CD14-positive monocyte (primary cell): ENCODE measurements around the gene HTR2C. TPM values are rescaled to one million over a fixed set of nuclear protein-coding genes. Genes with fewer than 3 reads are reported as not detected.

ENCODE experiments used
- DNase-seq, 3 donors: peaks; one replicate each; pipeline ENCODE4 v3.0.0-alpha.2; 2011 to 2022
- H2AFZ ChIP-seq: 2 replicates; pipeline ENCODE4 v1.6.0; 2012; ENCODE audit warnings: mild to moderate bottlenecking, low read depth, low read length, inconsistent platforms; ENCODE audit not compliant: insufficient read depth, poor library complexity, severe bottlenecking
- H3K27ac ChIP-seq, 2 donors: 1 replicate in 1 of 2; 2 replicates in 1 of 2; pipeline ENCODE4 v1.5.1; 2012 to 2013; ENCODE audit warnings: low read length in 2 of 2, control low read depth in 1 of 2, inconsistent platforms in 1 of 2, low read depth in 1 of 2, mild to moderate bottlenecking in 1 of 2
- H3K27me3 ChIP-seq, 2 donors: one replicate each; pipeline versions ENCODE4 v1.6.0 to v1.6.1; 2011 to 2013; ENCODE audit warnings: low read length in 2 of 2; ENCODE audit not compliant: control insufficient read depth in 2 of 2, insufficient read depth in 2 of 2
- H3K36me3 ChIP-seq, 2 donors: replicated peaks in 1 of 2; 1 replicate in 1 of 2; 2 replicates in 1 of 2; pipeline versions ENCODE4 v1.5.1 to v1.6.1; 2012 to 2013; ENCODE audit warnings: low read length in 2 of 2, control low read depth in 1 of 2, inconsistent platforms in 1 of 2, mild to moderate bottlenecking in 1 of 2; ENCODE audit not compliant: insufficient read depth in 2 of 2, control insufficient read depth in 1 of 2
- H3K4me1 ChIP-seq, 2 donors: 1 replicate in 1 of 2; 2 replicates in 1 of 2; pipeline versions ENCODE4 v1.5.1 to v1.6.1; 2012 to 2013; ENCODE audit warnings: low read length in 2 of 2, control low read depth in 1 of 2, inconsistent platforms in 1 of 2, mild to moderate bottlenecking in 1 of 2, moderate library complexity in 1 of 2; ENCODE audit not compliant: insufficient read depth in 2 of 2, control insufficient read depth in 1 of 2
- H3K4me2 ChIP-seq: replicated peaks from 2 replicates; pipeline ENCODE3; 2012; ENCODE audit warnings: low read length, moderate library complexity, mild to moderate bottlenecking; ENCODE audit not compliant: poor library complexity, severe bottlenecking; ENCODE audit errors: extremely low read depth
- H3K4me3 ChIP-seq, 3 experiments: fragments of 200-600 bp in 1 of 3; sonication (generic) in 1 of 3; replicated peaks in 1 of 3; 1 replicate in 2 of 3; 2 replicates in 1 of 3; pipeline ENCODE4 v1.5.1; 2011 to 2013; ENCODE audit warnings: low read length in 3 of 3, mild to moderate bottlenecking in 3 of 3, control low read depth in 2 of 3, low read depth in 2 of 3, inconsistent platforms in 1 of 3, moderate library complexity in 1 of 3
- H3K79me2 ChIP-seq: 2 replicates; pipeline ENCODE4 v1.6.0; 2012; ENCODE audit warnings: mild to moderate bottlenecking, control low read depth, inconsistent platforms, low read length, moderate library complexity; ENCODE audit not compliant: insufficient read depth
- H3K9ac ChIP-seq: 2 replicates; pipeline ENCODE4 v1.6.0; 2017; ENCODE audit warnings: low read length, mild to moderate bottlenecking; ENCODE audit not compliant: insufficient read depth, poor library complexity, severe bottlenecking
- H3K9me3 ChIP-seq, 2 donors: replicated peaks in 1 of 2; 1 replicate in 1 of 2; 2 replicates in 1 of 2; pipeline versions ENCODE4 v1.5.1 to v1.6.1; 2012 to 2013; ENCODE audit warnings: low read length in 2 of 2, control low read depth in 1 of 2; ENCODE audit not compliant: control insufficient read depth in 1 of 2, insufficient read depth in 1 of 2
- H4K20me1 ChIP-seq: 2 replicates; pipeline ENCODE4 v1.6.0; 2012; ENCODE audit warnings: mild to moderate bottlenecking, low read length, control low read depth, moderate library complexity; ENCODE audit not compliant: insufficient read depth
- H3K27ac Mint-ChIP-seq, 7 donors: one replicate each; pipeline ENCODE4 v1.8.0; 2020; ENCODE audit warnings: mild to moderate bottlenecking in 7 of 7, mixed read lengths in 7 of 7, moderate library complexity in 6 of 7, inconsistent platforms in 2 of 7
- H3K27me3 Mint-ChIP-seq, 3 donors: one replicate each; pipeline ENCODE4 v1.8.0; 2021 to 2022; ENCODE audit warnings: low read depth in 3 of 3, mild to moderate bottlenecking in 3 of 3, mixed read lengths in 3 of 3, moderate library complexity in 3 of 3, inconsistent platforms in 1 of 3
- H3K36me3 Mint-ChIP-seq, 2 donors: one replicate each; pipeline ENCODE4 v1.8.0; 2020; ENCODE audit warnings: mixed read lengths in 2 of 2, inconsistent platforms in 1 of 2, mild to moderate bottlenecking in 1 of 2
- H3K4me1 Mint-ChIP-seq: one replicate; pipeline ENCODE4 v1.8.0; 2020; ENCODE audit warnings: mild to moderate bottlenecking, mixed read lengths
- H3K4me3 Mint-ChIP-seq, 2 donors: one replicate each; pipeline ENCODE4 v1.8.0; 2020; ENCODE audit warnings: mild to moderate bottlenecking in 2 of 2, mixed read lengths in 2 of 2, moderate library complexity in 1 of 2
- H3K9me3 Mint-ChIP-seq, 7 donors: one replicate each; pipeline ENCODE4 v1.8.0; 2020 to 2022; ENCODE audit warnings: mixed read lengths in 7 of 7, mild to moderate bottlenecking in 6 of 7, moderate library complexity in 6 of 7, inconsistent platforms in 2 of 7
- WGBS: methylation state at CpG from one replicate; pipeline ENCODE4 v1.1.5; 2013; ENCODE audit warnings: missing lambda C conversion rate; ENCODE audit not compliant: insufficient coverage; 5-methylcytosine and 5-hydroxymethylcytosine counted together
- intact Hi-C, 2 donors: fragments of 100-400 bp; cut with micrococcal nuclease; formaldehyde crosslinking; loops; one replicate each; pipeline versions ENCODE4 v1.15.0 to v1.15.1; 2023
- polyA plus RNA-seq, 3 donors: library from polyadenylated mRNA; depleted of rRNA in 1 of 3; unstranded in 2 of 3; stranded (reverse) in 1 of 3; fragments of 300-500 nt in 2 of 3; fragments of >200 nt in 1 of 3; fragmentation: Illumina TruSeq in 2 of 3; gene quantifications; 1 replicate in 2 of 3; 2 replicates in 1 of 3; pipeline ENCODE4 v1.2.3, GENCODE V29; 2012 to 2021
- TF ChIP-seq, protein P1 (sequence below): fragments of 200-600 bp; IDR thresholded peaks from one replicate; pipeline ENCODE4 v1.8.0; 2022; ENCODE audit warnings: antibody characterized with exemption, mild to moderate bottlenecking

Gene HTR2C
- polyA plus RNA-seq, 3 donors: 0.04 TPM; not detected in 2

DNA sequence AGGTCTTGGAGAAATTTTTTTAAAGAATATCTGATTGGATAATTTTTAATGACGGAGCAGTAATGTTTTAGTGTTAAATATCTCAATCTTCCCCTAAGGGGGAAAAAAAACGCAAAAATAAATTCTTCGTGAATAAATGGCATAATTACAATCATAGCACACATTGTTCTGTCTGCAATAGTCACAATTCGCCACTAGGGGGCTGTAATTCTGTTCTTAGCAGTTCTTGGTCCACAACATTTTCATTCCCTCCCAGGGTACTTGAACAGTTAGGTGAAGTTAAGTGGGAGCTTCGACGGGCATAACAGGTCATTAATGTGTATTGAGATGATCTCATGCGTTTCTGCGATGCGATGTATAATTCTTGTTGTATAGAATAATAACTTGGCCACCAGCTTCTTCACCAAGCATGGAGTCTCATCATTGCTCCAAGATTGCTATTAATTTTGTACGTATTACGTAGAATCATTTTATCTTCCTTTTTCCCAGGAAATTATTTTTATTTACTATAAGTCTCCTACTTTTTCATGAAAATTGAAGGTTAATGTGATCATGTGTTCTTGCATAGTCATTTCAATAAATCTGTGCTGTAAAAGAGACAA is 27.2 kb downstream of the HTR2C start:
- peak; percentile 8 to 34 (median 16) for DNase-seq

DNA sequence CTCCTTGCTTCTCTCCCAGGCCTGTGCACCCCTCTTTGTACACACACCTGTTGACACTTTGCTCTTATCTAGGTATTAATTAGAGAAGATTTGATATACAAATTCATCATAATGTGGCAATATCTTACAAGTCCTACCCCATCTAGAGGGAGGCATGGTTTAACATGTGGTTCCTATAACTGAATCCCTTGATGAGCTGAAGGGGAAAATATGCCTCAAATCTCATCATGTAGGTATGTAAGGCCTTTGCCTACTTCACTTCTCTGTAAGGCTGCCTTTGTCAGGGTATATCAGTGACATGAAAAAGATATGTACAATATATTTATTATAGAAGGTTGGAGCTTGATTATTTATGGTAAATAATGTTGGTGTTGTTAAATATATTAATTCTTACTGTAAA is 31.9 kb downstream of the HTR2C start:
- Histone ChIP-seq H2AFZ (no peak overlapping the region), H3K27me3 (no peaks in the 10 kb centered on the region), H3K9me3 (no peaks in the 10 kb centered on the region), H3K36me3 (no peaks in the 10 kb centered on the region), H3K9ac (no peak overlapping the region), H4K20me1 (no peaks in the 10 kb centered on the region), H3K4me1 (no peaks in the 10 kb centered on the region), H3K4me2 (no peak overlapping the region), H3K27ac (no peak overlapping the region), H3K79me2 (no peaks in the 10 kb centered on the region), H3K4me3 (no peak overlapping the region)
- no peaks in the 10 kb centered on the region for H3K9me3 Mint-ChIP-seq
- H3K4me1 Mint-ChIP-seq: peaks cover 4% of the 10 kb centered on the region
- DNase-seq: no peak
- TF ChIP-seq, protein P1, sequence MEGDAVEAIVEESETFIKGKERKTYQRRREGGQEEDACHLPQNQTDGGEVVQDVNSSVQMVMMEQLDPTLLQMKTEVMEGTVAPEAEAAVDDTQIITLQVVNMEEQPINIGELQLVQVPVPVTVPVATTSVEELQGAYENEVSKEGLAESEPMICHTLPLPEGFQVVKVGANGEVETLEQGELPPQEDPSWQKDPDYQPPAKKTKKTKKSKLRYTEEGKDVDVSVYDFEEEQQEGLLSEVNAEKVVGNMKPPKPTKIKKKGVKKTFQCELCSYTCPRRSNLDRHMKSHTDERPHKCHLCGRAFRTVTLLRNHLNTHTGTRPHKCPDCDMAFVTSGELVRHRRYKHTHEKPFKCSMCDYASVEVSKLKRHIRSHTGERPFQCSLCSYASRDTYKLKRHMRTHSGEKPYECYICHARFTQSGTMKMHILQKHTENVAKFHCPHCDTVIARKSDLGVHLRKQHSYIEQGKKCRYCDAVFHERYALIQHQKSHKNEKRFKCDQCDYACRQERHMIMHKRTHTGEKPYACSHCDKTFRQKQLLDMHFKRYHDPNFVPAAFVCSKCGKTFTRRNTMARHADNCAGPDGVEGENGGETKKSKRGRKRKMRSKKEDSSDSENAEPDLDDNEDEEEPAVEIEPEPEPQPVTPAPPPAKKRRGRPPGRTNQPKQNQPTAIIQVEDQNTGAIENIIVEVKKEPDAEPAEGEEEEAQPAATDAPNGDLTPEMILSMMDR: no peak
- no peak overlapping the region for H3K4me3 Mint-ChIP-seq
- intact Hi-C loops: no loop called here
- peaks cover 0 to 3% (median 0%) of the 10 kb centered on the region in 3 donors for H3K27me3 Mint-ChIP-seq
- H3K36me3 Mint-ChIP-seq: no peaks in the 10 kb centered on the region
- no peak overlapping the region for H3K27ac Mint-ChIP-seq

More for the DNA sequence above, 27.2 kb downstream of the HTR2C start:
- Mint-ChIP-seq H3K4me3 (no peak overlapping the region), H3K36me3 (no peaks in the 10 kb centered on the region), H3K27ac (no peak overlapping the region), H3K27me3 (peaks cover 2 to 8% (median 3%) of the 10 kb centered on the region in 3 donors), H3K4me1 (no peaks in the 10 kb centered on the region), H3K9me3 (peaks cover 0 to 4% (median 0%) of the 10 kb centered on the region in 7 donors)
- no peaks in the 10 kb centered on the region for H3K9me3 ChIP-seq
- no peak overlapping the region for H3K27ac ChIP-seq
- WGBS: no CpG with 5 or more reads among the region's 11 CpGs
- no peaks in the 10 kb centered on the region for H3K4me1 ChIP-seq
- H3K27me3 ChIP-seq: no peaks in the 10 kb centered on the region
- no peak overlapping the region for H2AFZ ChIP-seq
- intact Hi-C loops: no loop called here
- TF ChIP-seq, protein P1: peak; percentile 76
- no peaks in the 10 kb centered on the region for H4K20me1 ChIP-seq
- H3K36me3 ChIP-seq: no peaks in the 10 kb centered on the region
- no peak overlapping the region for H3K4me3 ChIP-seq
- no peaks in the 10 kb centered on the region for H3K79me2 ChIP-seq
- H3K4me2 ChIP-seq: no peak overlapping the region
- H3K9ac ChIP-seq: no peak overlapping the region
